Mammary epithelial cell (primary cell): ENCODE data around the gene COMT.

Experiments used
- EZH2 ChIP-seq: IDR thresholded peaks from 2 replicates; pipeline ENCODE4 v1.6.1; 2012; ENCODE audit warnings: low read length, inconsistent platforms, borderline replicate concordance
- TF ChIP-seq, protein P1 (sequence below), 2 donors: IDR thresholded peaks in 1 of 2; conservative IDR thresholded peaks in 1 of 2; 2 replicates each; pipeline ENCODE4 v1.5.1; 2011 to 2012; ENCODE audit warnings: inconsistent platforms in 2 of 2, low read length in 2 of 2, mild to moderate bottlenecking in 2 of 2, control low read depth in 1 of 2, low read depth in 1 of 2; ENCODE audit not compliant: insufficient read depth in 1 of 2; ENCODE audit errors: extremely low read depth in 1 of 2

DNA sequence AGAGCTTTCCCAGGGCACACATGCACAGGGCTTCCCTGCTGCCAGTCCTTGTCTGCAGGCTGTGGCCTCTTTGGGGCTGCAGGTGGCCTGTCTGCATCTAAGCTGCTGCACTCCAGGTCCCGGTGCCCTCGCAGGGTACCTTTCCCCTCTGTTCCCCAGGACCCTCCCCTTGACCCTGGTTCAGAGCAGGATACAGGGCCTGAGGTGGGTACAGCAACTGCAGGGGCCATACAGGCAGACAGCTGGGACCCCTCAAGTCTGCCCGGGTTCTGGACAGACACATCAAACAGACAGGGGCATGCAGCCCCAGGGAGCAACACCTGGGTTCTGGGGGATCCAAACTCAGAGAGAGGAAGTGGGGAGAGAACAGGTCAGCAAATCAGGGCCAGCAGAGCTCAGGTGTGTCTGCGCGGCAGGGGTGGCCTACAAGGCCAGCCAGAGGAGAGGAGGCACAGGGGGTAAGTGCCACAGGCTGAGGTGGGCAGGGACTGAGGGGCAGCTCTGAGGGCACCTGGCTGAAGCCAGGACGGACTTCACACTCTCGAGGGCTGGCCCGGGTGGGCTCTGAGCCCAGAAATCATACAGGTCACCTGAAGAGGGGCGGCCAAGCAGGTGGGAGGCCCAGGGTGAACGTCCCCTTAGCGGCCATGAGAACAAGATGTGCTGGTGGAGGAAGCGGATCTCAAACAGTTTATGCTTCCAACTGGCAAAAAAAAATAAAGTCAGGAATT, 29.9 kb upstream of the COMT start:
- TF ChIP-seq, protein P1, sequence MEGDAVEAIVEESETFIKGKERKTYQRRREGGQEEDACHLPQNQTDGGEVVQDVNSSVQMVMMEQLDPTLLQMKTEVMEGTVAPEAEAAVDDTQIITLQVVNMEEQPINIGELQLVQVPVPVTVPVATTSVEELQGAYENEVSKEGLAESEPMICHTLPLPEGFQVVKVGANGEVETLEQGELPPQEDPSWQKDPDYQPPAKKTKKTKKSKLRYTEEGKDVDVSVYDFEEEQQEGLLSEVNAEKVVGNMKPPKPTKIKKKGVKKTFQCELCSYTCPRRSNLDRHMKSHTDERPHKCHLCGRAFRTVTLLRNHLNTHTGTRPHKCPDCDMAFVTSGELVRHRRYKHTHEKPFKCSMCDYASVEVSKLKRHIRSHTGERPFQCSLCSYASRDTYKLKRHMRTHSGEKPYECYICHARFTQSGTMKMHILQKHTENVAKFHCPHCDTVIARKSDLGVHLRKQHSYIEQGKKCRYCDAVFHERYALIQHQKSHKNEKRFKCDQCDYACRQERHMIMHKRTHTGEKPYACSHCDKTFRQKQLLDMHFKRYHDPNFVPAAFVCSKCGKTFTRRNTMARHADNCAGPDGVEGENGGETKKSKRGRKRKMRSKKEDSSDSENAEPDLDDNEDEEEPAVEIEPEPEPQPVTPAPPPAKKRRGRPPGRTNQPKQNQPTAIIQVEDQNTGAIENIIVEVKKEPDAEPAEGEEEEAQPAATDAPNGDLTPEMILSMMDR (conservative IDR thresholded peaks at IDR 0.05 in 1 of 2, IDR thresholded peaks at IDR 0.05 in 1 of 2; ENCODE audit: extremely low read depth in 1 of 2, insufficient read depth in 1 of 2, low read depth in 1 of 2, low read length in 2 of 2) = no peak
- TF ChIP-seq EZH2 = no peak
